GM18868 (cell line): Measurements from ENCODE around the gene KLHDC10.
"Not testable (repeated sequence)": the region's sequence is repeated elsewhere in the genome, so short reads cannot be mapped to it uniquely, and the experiment has no call there.

Source experiments
- ATAC-seq: cut with Tn5 transposase; IDR thresholded peaks from one replicate; pipeline ENCODE4 v1.9.1; 2021; ENCODE audit warnings: mild to moderate bottlenecking, moderate library complexity; ENCODE audit not compliant: unreplicated experiment

Gene KLHDC10

GRCh38 chr7:130079846-130080394 is 9.6 kb downstream of the KLHDC10 start:
- ATAC-seq, result no peak

- ATAC-seq, result not testable (repeated sequence)
Measured at GRCh38 chr7:130083497-130083896, 13.2 kb downstream of the KLHDC10 start.

- no peak for ATAC-seq
Measured at GRCh38 chr7:130084037-130084875, 13.9 kb downstream of the KLHDC10 start.

- ATAC-seq, result not testable (repeated sequence)
Measured at GRCh38 chr7:130085235-130085634, 14.9 kb downstream of the KLHDC10 start.

- ATAC-seq, result no peak
Measured at GRCh38 chr7:130086938-130087337, 16.6 kb downstream of the KLHDC10 start.

- no peak for ATAC-seq
Measured at GRCh38 chr7:130087364-130087763, 17.0 kb downstream of the KLHDC10 start.

GRCh38 chr7:130090745-130091532 is 20.6 kb downstream of the KLHDC10 start:
- no peak for ATAC-seq

GRCh38 chr7:130091999-130092398 is 21.7 kb downstream of the KLHDC10 start:
- ATAC-seq, result no peak

- ATAC-seq, result no peak
Measured at GRCh38 chr7:130092598-130092997, 22.3 kb downstream of the KLHDC10 start.

- no peak for ATAC-seq
Measured at GRCh38 chr7:130095812-130096211, 25.5 kb downstream of the KLHDC10 start.

GRCh38 chr7:130096243-130096827 is 26.0 kb downstream of the KLHDC10 start:
- no peak for ATAC-seq

- no peak for ATAC-seq
Measured at GRCh38 chr7:130099331-130099730, 29.0 kb downstream of the KLHDC10 start.

GRCh38 chr7:130102588-130102987 is 32.3 kb downstream of the KLHDC10 start:
- no peak for ATAC-seq

- no peak for ATAC-seq
Measured at GRCh38 chr7:130107949-130108674, 37.8 kb downstream of the KLHDC10 start.

GRCh38 chr7:130108809-130109208 is 38.5 kb downstream of the KLHDC10 start:
- no peak for ATAC-seq

GRCh38 chr7:130112093-130112492 is 41.8 kb downstream of the KLHDC10 start:
- ATAC-seq, result no peak

GRCh38 chr7:130112662-130113425 is 42.5 kb downstream of the KLHDC10 start:
- ATAC-seq, result no peak

- ATAC-seq, result not testable (repeated sequence)
Measured at GRCh38 chr7:130113426-130113805, 43.1 kb downstream of the KLHDC10 start.

GRCh38 chr7:130113887-130114286 is 43.6 kb downstream of the KLHDC10 start:
- no peak for ATAC-seq

- peak; percentile 63 for ATAC-seq
Measured at GRCh38 chr7:130114374-130114773, 44.0 kb downstream of the KLHDC10 start.
